Effector memory CD4-positive, alpha-beta T cell (primary cell): ENCODE results near the gene RALBP1.

ENCODE experiments used
- DNase-seq, 3 donors: peaks; one replicate each; pipeline ENCODE4 v3.0.0-alpha.2; 2020
- H3K27ac ChIP-seq: 2 replicates; pipeline ENCODE4 v1.7.0; 2013; ENCODE audit warnings: mild to moderate bottlenecking, low read length, moderate library complexity; ENCODE audit not compliant: insufficient read depth, poor library complexity, severe bottlenecking
- H3K27me3 ChIP-seq: replicated peaks from 2 replicates; pipeline ENCODE4 v1.7.0; 2013; ENCODE audit warnings: mild to moderate bottlenecking, low read length; ENCODE audit not compliant: insufficient read depth, control insufficient read depth, poor library complexity, severe bottlenecking
- H3K36me3 ChIP-seq: 2 replicates; pipeline ENCODE4 v1.7.0; 2013; ENCODE audit warnings: mild to moderate bottlenecking, low read length, moderate library complexity; ENCODE audit not compliant: control insufficient read depth, insufficient read depth
- H3K4me1 ChIP-seq: 2 replicates; pipeline ENCODE4 v1.7.0; 2013; ENCODE audit warnings: low read length, mild to moderate bottlenecking; ENCODE audit not compliant: control insufficient read depth, insufficient read depth, poor library complexity, severe bottlenecking
- H3K4me3 ChIP-seq: 2 replicates; pipeline ENCODE4 v1.7.0; 2013; ENCODE audit warnings: low read length, low read depth, mild to moderate bottlenecking; ENCODE audit not compliant: insufficient read depth, poor library complexity, severe bottlenecking
- H3K9me3 ChIP-seq: 2 replicates; pipeline ENCODE4 v1.7.0; 2013; ENCODE audit warnings: mild to moderate bottlenecking, low read length, moderate library complexity; ENCODE audit not compliant: control insufficient read depth

RALBP1 gene

DNA sequence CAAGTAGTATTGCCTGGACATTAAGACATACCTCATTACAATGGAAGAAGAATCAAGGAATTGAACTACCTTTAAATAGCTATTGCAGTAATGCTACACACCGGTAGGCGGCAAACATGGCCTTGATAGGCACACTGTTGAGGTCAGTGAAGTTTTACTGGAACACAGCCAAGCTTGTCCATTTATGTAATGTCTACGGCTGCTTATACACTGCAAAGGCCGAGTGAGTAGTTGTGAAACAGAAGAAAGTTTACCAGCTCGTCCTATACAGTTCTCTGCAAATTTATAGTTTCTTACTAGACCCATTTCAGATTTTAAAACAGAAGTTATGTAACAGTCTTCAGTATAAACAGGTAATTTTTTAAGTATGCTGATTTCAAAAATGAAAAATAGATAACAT, 100.2 kb downstream of the RALBP1 start:
- H3K9me3 ChIP-seq = no peaks in the 10 kb centered on the region
- H3K27me3 ChIP-seq = no peaks in the 10 kb centered on the region
- H3K4me3 ChIP-seq = no peak overlapping the region
- H3K4me1 ChIP-seq = no peaks in the 10 kb centered on the region
- H3K36me3 ChIP-seq = peaks cover 18% of the 10 kb centered on the region
- H3K27ac ChIP-seq = no peak overlapping the region
- DNase-seq = no peak

DNA sequence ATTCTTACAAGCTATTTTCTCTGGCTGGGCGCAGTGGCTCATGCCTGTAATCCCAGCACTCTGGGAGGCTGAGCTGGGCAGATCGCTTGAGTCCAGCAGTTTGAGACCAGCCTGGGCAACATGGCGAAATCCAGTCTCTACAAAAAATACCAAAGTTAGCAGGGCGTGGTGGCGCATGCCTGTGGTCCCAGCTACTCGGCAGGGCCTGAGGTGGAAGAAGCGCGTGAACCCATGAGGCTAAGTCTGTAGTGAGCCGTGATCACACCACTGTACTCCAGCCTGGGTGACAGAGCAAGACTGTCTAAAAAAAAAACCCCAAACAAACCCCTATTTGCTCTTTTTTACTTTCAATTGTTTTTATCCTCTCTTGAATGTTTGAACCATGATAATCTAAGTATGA, 102.0 kb downstream of the RALBP1 start:
- Histone ChIP-seq H3K36me3 (peaks cover 19% of the 10 kb centered on the region), H3K9me3 (no peaks in the 10 kb centered on the region), H3K27me3 (no peaks in the 10 kb centered on the region), H3K4me1 (no peaks in the 10 kb centered on the region), H3K27ac (no peak overlapping the region), H3K4me3 (no peak overlapping the region)
- no peak for DNase-seq

DNA sequence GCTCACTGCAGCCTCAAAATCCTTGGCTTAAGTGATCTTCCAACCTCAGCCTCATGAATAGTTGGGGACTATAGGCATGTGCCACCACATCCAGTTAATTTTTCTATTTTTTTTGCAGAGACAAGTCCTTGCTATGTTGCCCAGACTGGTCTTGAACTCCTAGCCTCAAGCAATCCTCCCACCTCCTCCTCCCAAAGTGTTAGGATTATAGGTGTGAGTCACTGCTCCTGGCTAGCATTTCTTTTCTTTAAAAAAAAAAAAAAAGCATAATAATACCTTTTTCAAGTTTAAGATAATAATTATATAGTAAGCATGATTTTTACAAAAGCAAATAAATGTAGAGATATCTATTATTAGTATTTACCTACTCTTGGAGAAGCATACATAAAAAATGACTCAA, 103.0 kb downstream of the RALBP1 start:
- no peaks in the 10 kb centered on the region for H3K4me1 ChIP-seq
- peaks cover 27% of the 10 kb centered on the region for H3K36me3 ChIP-seq
- no peak for DNase-seq
- H3K27me3 ChIP-seq = no peaks in the 10 kb centered on the region
- no peak overlapping the region for H3K4me3 ChIP-seq
- no peak overlapping the region for H3K27ac ChIP-seq
- H3K9me3 ChIP-seq = no peaks in the 10 kb centered on the region

DNA sequence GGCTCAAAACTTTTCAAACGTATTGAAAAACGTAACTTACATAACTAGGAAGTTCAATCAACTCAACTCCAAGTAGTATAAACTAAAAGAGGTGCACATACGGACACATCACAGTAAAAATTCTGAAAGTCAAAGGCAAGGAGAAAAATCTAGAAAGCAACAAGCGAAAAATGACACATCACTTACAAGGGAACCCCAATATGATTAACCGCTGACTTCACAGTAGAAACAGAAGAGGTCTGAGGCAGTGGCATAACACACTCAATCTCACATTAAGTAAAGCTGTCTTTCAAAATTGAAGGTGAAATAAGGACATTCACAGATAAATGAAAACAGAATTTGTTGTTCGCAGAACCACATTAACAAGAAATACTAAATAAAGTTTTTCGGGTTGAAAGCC, 106.4 kb downstream of the RALBP1 start:
- Histone ChIP-seq H3K27me3 (no peaks in the 10 kb centered on the region), H3K9me3 (no peaks in the 10 kb centered on the region), H3K4me3 (no peak overlapping the region), H3K36me3 (peaks cover 19% of the 10 kb centered on the region), H3K4me1 (no peaks in the 10 kb centered on the region), H3K27ac (no peak overlapping the region)
- no peak for DNase-seq

DNA sequence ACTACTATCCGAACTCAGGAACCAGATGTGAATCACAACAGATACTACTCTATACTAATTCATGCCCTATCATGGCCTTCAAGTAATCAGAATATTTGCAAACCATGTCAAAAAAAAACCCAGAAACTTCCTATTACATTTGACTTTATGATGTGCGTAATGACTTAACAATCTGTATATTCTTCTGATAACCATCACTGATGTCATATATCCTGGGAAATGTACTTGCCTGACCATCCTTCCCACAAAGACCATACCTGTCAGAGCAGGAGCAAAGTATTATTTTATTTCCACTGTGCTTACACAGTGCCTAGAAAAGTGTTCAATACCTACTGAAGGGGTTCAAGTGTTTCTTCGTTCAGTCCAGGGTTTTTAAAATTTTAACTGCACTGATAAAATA, 111.5 kb downstream of the RALBP1 start:
- no peak for DNase-seq
- Histone ChIP-seq H3K4me1 (no peaks in the 10 kb centered on the region), H3K9me3 (no peaks in the 10 kb centered on the region), H3K36me3 (peaks cover 26% of the 10 kb centered on the region), H3K27me3 (no peaks in the 10 kb centered on the region), H3K27ac (no peak overlapping the region), H3K4me3 (no peak overlapping the region)
